OCI-LY7 (cell line): ENCODE data around the gene HLA-DOA. TPM values are rescaled to one million over a fixed set of nuclear protein-coding genes. Genes with fewer than 3 reads are reported as not detected.

Source experiments
- BruUV-seq: library from RNA; stranded (reverse); fragments of 400-500 nt; replicated peaks from 2 replicates; lab custom pipeline; 2021; lab: Mats Ljungman, UMichigan
- CTCF ChIA-PET: fragments of 300-600 bp; sonication (Branson Sonifier 250); formaldehyde crosslinking; loops from one replicate; lab custom pipeline; 2022; ENCODE audit warnings: antibody characterized with exemption; ENCODE audit not compliant: unreplicated experiment; lab: Charles Lee
- POLR2A ChIA-PET: fragments of 300-600 bp; sonication (Branson Sonifier 250); formaldehyde crosslinking; loops from one replicate; lab custom pipeline; 2022; ENCODE audit warnings: antibody characterized with exemption; lab: Charles Lee
- DNase-seq: peaks from one replicate; pipeline ENCODE4 v3.0.0-alpha.2; 2015; ENCODE audit warnings: low spot score
- H2AFZ ChIP-seq: fragments of 200-600 bp; sonication (generic), shearing (Covaris generic); 2 replicates; pipeline ENCODE4 v1.6.1; 2014; ENCODE audit warnings: mild to moderate bottlenecking, antibody characterized with exemption, low read length, moderate library complexity
- H3K27ac ChIP-seq: fragments of 200-600 bp; sonication (generic); 2 replicates; pipeline ENCODE4 v1.5.1; 2014; ENCODE audit warnings: mixed run types, low read depth, mild to moderate bottlenecking, moderate library complexity, low read length, inconsistent platforms; ENCODE audit not compliant: poor library complexity, severe bottlenecking
- H3K36me3 ChIP-seq: fragments of 200-600 bp; sonication (generic); 2 replicates; pipeline ENCODE4 v1.6.1; 2014; ENCODE audit warnings: mild to moderate bottlenecking, antibody characterized with exemption, low read length, moderate library complexity, mixed read lengths; ENCODE audit not compliant: insufficient read depth
- H3K4me1 ChIP-seq: fragments of 200-600 bp; sonication (generic); 2 replicates; pipeline ENCODE4 v1.5.1; 2014; ENCODE audit warnings: mild to moderate bottlenecking, low read length; ENCODE audit not compliant: insufficient read depth, poor library complexity, severe bottlenecking
- H3K4me2 ChIP-seq: fragments of 200-600 bp; sonication (generic); 2 replicates; pipeline ENCODE4 v1.6.1; 2014; ENCODE audit warnings: mild to moderate bottlenecking, low read length
- H3K4me3 ChIP-seq: fragments of 200-600 bp; sonication (generic); 2 replicates; pipeline ENCODE4 v1.5.1; 2014; ENCODE audit warnings: mild to moderate bottlenecking, low read depth, low read length; ENCODE audit not compliant: poor library complexity, severe bottlenecking
- H3K79me2 ChIP-seq: fragments of 200-600 bp; sonication (generic); 2 replicates; pipeline ENCODE4 v1.6.1; 2016; ENCODE audit warnings: low read depth, mild to moderate bottlenecking, low read length, moderate library complexity, mixed read lengths; ENCODE audit not compliant: insufficient read depth
- H3K9me2 ChIP-seq: fragments of 200-600 bp; sonication (generic); 2 replicates; pipeline ENCODE4 v1.6.1; 2016; ENCODE audit warnings: mild to moderate bottlenecking, low read length, mixed read lengths; ENCODE audit not compliant: insufficient read depth
- H3K9me3 ChIP-seq: fragments of 200-600 bp; sonication (generic); 2 replicates; pipeline ENCODE4 v1.6.1; 2014; ENCODE audit warnings: mild to moderate bottlenecking, mixed run types, low read length, mixed read lengths
- H4K20me1 ChIP-seq: fragments of 200-600 bp; sonication (generic); 2 replicates; pipeline ENCODE4 v1.6.1; 2014; ENCODE audit warnings: mild to moderate bottlenecking, antibody characterized with exemption, low read length, moderate library complexity, mixed read lengths; ENCODE audit not compliant: insufficient read depth
- CTCF ChIP-seq: fragments of 200-600 bp; sonication (generic); conservative IDR thresholded peaks from 2 replicates; pipeline ENCODE4 v1.5.1; 2014; ENCODE audit warnings: mild to moderate bottlenecking, antibody characterized with exemption, low read length, moderate library complexity, mixed read lengths
- EZH2phosphoT487 ChIP-seq: fragments of 200-600 bp; sonication (generic); IDR thresholded peaks from 2 replicates; pipeline ENCODE4 v1.6.1; 2018; ENCODE audit warnings: low read depth, borderline replicate concordance, mild to moderate bottlenecking, mixed run types, antibody characterized with exemption, low read length, moderate library complexity, mixed read lengths
- intact Hi-C: fragments of 100-400 bp; cut with micrococcal nuclease; formaldehyde crosslinking; loops from one replicate; pipeline ENCODE4 v1.10.0; 2022; ENCODE audit not compliant: unreplicated experiment
- total RNA-seq, 2 experiments: library from RNA; depleted of rRNA in 1 of 2; stranded (reverse); fragments of >200 nt in 1 of 2; shearing (Covaris generic) in 1 of 2; gene quantifications; 2 replicates each; pipeline ENCODE4 v1.2.3, GENCODE V29; 2014 to 2022

The HLA-DOA gene
- total RNA-seq, 2 experiments from 2014 or later, result 55.0 to 78.3 TPM

GRCh38 chr6:33024521-33024920 lies 15.1 kb upstream of the HLA-DOA start:
- CTCF ChIA-PET, result no interaction called here

GRCh38 chr6:33023536-33023935 lies 14.1 kb upstream of the HLA-DOA start:
- Histone ChIP-seq H3K4me2 (no peak overlapping the region), H3K9me3 (peaks cover 9% of the 10 kb centered on the region; the same call in 1 of the 2 replicates), H3K9me2 (no peaks in the 10 kb centered on the region), H4K20me1 (no peaks in the 10 kb centered on the region), H3K79me2 (no peaks in the 10 kb centered on the region), H2AFZ (no peak overlapping the region), H3K4me1 (peaks cover 25% of the 10 kb centered on the region), H3K36me3 (no peaks in the 10 kb centered on the region), H3K4me3 (no peak overlapping the region), H3K27ac (no peak overlapping the region)
- no peak for DNase-seq
- ChIA-PET POLR2A (interaction anchor here (0.5 kb wide), 1 partner anchor 9 kb away, joined by 4 read pairs; no protein-coding TSS in a partner anchor), CTCF (no interaction called here)
- no peak for TF ChIP-seq EZH2phosphoT487
- TF ChIP-seq CTCF, result no peak
- BruUV-seq, result no TSS peak
- intact Hi-C loops, result no loop called here

More at GRCh38 chr6:33024521-33024920, 15.1 kb upstream of the HLA-DOA start:
- BruUV-seq, result no TSS peak
- Histone ChIP-seq H3K4me3 (no peak overlapping the region), H3K79me2 (no peaks in the 10 kb centered on the region), H3K4me2 (no peak overlapping the region), H3K27ac (no peak overlapping the region), H4K20me1 (no peaks in the 10 kb centered on the region), H3K4me1 (peaks cover 28% of the 10 kb centered on the region), H3K36me3 (no peaks in the 10 kb centered on the region), H3K9me2 (no peaks in the 10 kb centered on the region), H2AFZ (no peak overlapping the region), H3K9me3 (peaks cover 9% of the 10 kb centered on the region; the same call in 1 of the 2 replicates)
- POLR2A ChIA-PET, result interaction anchor here (0.6 kb wide), 1 partner anchor 32 kb away, joined by 3 read pairs; no protein-coding TSS in a partner anchor
- TF ChIP-seq EZH2phosphoT487 (no peak), CTCF (no peak)
- no peak for DNase-seq
- intact Hi-C loops, result no loop called here

GRCh38 chr6:33021917-33022316 lies 12.5 kb upstream of the HLA-DOA start:
- CTCF ChIA-PET, result no interaction called here

More at GRCh38 chr6:33021917-33022316, 12.5 kb upstream of the HLA-DOA start:
- H3K36me3 ChIP-seq, result no peaks in the 10 kb centered on the region
- no peaks in the 10 kb centered on the region for H3K9me2 ChIP-seq
- H2AFZ ChIP-seq, result no peak overlapping the region
- no peak overlapping the region for H3K4me3 ChIP-seq
- no TSS peak for BruUV-seq
- DNase-seq, result no peak
- no peaks in the 10 kb centered on the region for H4K20me1 ChIP-seq
- H3K4me1 ChIP-seq, result peaks cover 10% of the 10 kb centered on the region
- POLR2A ChIA-PET, result interaction anchor here (0.6 kb wide), 1 partner anchor 54 kb away, joined by 3 read pairs; the partner anchor contains the start of gene HLA-DPB1
- no peak for TF ChIP-seq CTCF
- no peak for TF ChIP-seq EZH2phosphoT487
- no peak overlapping the region for H3K4me2 ChIP-seq
- intact Hi-C loops, result no loop called here
- no peak overlapping the region for H3K27ac ChIP-seq
- H3K9me3 ChIP-seq, result peaks cover 6% of the 10 kb centered on the region; the same call in 1 of the 2 replicates
- no peaks in the 10 kb centered on the region for H3K79me2 ChIP-seq
